Endothelial cell (in vitro differentiated cells): Measurements from ENCODE around the gene MAGOHB. TPM values are rescaled to one million over a fixed set of nuclear protein-coding genes. Genes with fewer than 3 reads are reported as not detected.

Experiments used
- DNase-seq: peaks from one replicate; pipeline ENCODE4 v3.0.0; 2021; ENCODE audit warnings: low spot score
- H3K27ac Mint-ChIP-seq: one replicate; pipeline ENCODE4 v1.8.0; 2021; ENCODE audit warnings: mixed read lengths, inconsistent platforms; ENCODE audit not compliant: unreplicated experiment
- H3K27me3 Mint-ChIP-seq: one replicate; pipeline ENCODE4 v1.8.0; 2021; ENCODE audit warnings: mild to moderate bottlenecking, moderate library complexity, mixed read lengths, inconsistent platforms; ENCODE audit not compliant: unreplicated experiment
- H3K36me3 Mint-ChIP-seq: one replicate; pipeline ENCODE4 v1.8.0; 2021; ENCODE audit warnings: mild to moderate bottlenecking, low read depth, mixed read lengths, inconsistent platforms; ENCODE audit not compliant: unreplicated experiment
- H3K4me1 Mint-ChIP-seq: one replicate; pipeline ENCODE4 v1.8.0; 2021; ENCODE audit warnings: mild to moderate bottlenecking, mixed read lengths, inconsistent platforms; ENCODE audit not compliant: unreplicated experiment
- H3K4me3 Mint-ChIP-seq: one replicate; pipeline ENCODE4 v1.8.0; 2021; ENCODE audit warnings: mild to moderate bottlenecking, mixed read lengths, inconsistent platforms; ENCODE audit not compliant: unreplicated experiment
- H3K9me3 Mint-ChIP-seq: one replicate; pipeline ENCODE4 v1.8.0; 2021; ENCODE audit warnings: mixed read lengths, inconsistent platforms; ENCODE audit not compliant: unreplicated experiment
- total RNA-seq: library from RNA; stranded (reverse); fragmentation: NEBNext Ultra II Directional; extraction: Animal tissue kit (Norgen Biotek cat#: 25700); gene quantifications from one replicate; pipeline ENCODE4 v1.2.1, GENCODE V29; 2021; ENCODE audit not compliant: unreplicated experiment
- TF ChIP-seq, protein P1 (sequence below): fragments of 200-600 bp; sonication (generic); IDR thresholded peaks from one replicate; pipeline ENCODE4 v1.5.0; 2021; ENCODE audit warnings: antibody characterized with exemption; ENCODE audit not compliant: unreplicated experiment

Gene MAGOHB
- total RNA-seq, 1 donor from 2014 or later = 23.8 TPM

DNA sequence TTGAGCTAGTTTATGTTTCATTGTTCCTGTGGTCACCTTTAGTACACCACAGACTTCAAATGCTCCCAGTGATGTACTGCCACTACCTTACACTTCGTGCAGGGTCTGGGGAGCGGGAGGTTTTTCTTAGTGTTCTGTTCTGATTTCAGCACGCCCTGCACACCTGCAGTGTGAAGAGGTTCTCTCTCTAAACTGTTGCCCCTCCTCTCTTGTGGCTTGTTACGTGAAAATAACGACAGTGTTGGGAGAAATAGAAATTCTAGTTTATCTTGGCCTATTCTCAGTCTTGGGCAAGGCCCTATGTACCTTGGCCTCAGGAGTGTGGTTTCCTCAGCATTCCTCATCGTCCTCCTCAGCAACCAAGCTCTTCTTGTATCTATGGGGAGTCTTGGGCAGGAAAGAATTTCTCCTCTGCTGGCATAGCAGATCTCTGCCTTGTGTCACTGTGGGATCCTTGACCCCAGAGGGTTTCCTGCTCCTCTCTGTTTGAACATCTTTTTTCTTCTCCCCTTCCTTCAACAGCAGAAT is 59.1 kb downstream of the MAGOHB start:
- peak overlapping the region; percentile 29 for H3K4me3 Mint-ChIP-seq
- no peaks in the 10 kb centered on the region for H3K36me3 Mint-ChIP-seq
- no peak for DNase-seq
- H3K27me3 Mint-ChIP-seq = no peaks in the 10 kb centered on the region
- no peaks in the 10 kb centered on the region for H3K4me1 Mint-ChIP-seq
- no peaks in the 10 kb centered on the region for H3K9me3 Mint-ChIP-seq
- TF ChIP-seq, protein P1, sequence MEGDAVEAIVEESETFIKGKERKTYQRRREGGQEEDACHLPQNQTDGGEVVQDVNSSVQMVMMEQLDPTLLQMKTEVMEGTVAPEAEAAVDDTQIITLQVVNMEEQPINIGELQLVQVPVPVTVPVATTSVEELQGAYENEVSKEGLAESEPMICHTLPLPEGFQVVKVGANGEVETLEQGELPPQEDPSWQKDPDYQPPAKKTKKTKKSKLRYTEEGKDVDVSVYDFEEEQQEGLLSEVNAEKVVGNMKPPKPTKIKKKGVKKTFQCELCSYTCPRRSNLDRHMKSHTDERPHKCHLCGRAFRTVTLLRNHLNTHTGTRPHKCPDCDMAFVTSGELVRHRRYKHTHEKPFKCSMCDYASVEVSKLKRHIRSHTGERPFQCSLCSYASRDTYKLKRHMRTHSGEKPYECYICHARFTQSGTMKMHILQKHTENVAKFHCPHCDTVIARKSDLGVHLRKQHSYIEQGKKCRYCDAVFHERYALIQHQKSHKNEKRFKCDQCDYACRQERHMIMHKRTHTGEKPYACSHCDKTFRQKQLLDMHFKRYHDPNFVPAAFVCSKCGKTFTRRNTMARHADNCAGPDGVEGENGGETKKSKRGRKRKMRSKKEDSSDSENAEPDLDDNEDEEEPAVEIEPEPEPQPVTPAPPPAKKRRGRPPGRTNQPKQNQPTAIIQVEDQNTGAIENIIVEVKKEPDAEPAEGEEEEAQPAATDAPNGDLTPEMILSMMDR = no peak
- H3K27ac Mint-ChIP-seq = no peak overlapping the region

Other genes starting within 250 kb of the MAGOHB start
- gene KLRK1, start 223.6 kb downstream of the MAGOHB start, total RNA-seq = not detected
- not detected for gene KLRC4, start 203.9 kb downstream of the MAGOHB start, total RNA-seq
- not detected for gene KLRC3, start 193.0 kb downstream of the MAGOHB start, total RNA-seq
- not detected for gene KLRC2, start 177.6 kb downstream of the MAGOHB start, total RNA-seq
- gene KLRC1, start 160.2 kb downstream of the MAGOHB start, total RNA-seq = not detected
- gene EIF2S3B, start 107.7 kb downstream of the MAGOHB start, total RNA-seq = 7.6 TPM
- gene STYK1, start 60.4 kb upstream of the MAGOHB start, total RNA-seq = 11.4 TPM
- gene YBX3, start 109.7 kb upstream of the MAGOHB start, total RNA-seq = 494 TPM
- not detected for gene TAS2R7, start 189.0 kb upstream of the MAGOHB start, total RNA-seq
- 0.44 TPM for gene TAS2R8, start 193.7 kb upstream of the MAGOHB start, total RNA-seq
- gene TAS2R9, start 196.6 kb upstream of the MAGOHB start, total RNA-seq = not detected
- 0.87 TPM for gene TAS2R10, start 212.7 kb upstream of the MAGOHB start, total RNA-seq
- 3.7 TPM for gene PRR4, start 235.9 kb upstream of the MAGOHB start, total RNA-seq